NCI-H2029 treated with DMSO at 0.1 percent for 48 hours (cell line): ENCODE measurements around the gene IFRD2.
"Not testable (repeated sequence)": the region's sequence is repeated elsewhere in the genome, so short reads cannot be mapped to it uniquely, and the experiment has no call there.

Source experiments
- DNase-seq: peaks from one replicate; lab custom pipeline; 2025; lab: John Stamatoyannopoulos, UW

IFRD2 gene

GRCh38 chr3:50286322-50287227, 5.7 kb downstream of the IFRD2 start:
- DNase-seq = no peak

GRCh38 chr3:50284121-50284520, 8.1 kb downstream of the IFRD2 start:
- not testable (repeated sequence) for DNase-seq

- no peak for DNase-seq
Measured at GRCh38 chr3:50279255-50280016, 12.8 kb downstream of the IFRD2 start.

- DNase-seq = no peak
Measured at GRCh38 chr3:50278880-50279224, 13.4 kb downstream of the IFRD2 start, which contains the start of gene LSMEM2. TSS of gene LSMEM2 (plus strand) at chr3:50279087. CDS start at chr3:50279114, 27 bp downstream.

GRCh38 chr3:50278123-50278879, 13.9 kb downstream of the IFRD2 start:
- DNase-seq = no peak

- no peak for DNase-seq
Measured at GRCh38 chr3:50276762-50277101, 15.5 kb downstream of the IFRD2 start.

- no peak for DNase-seq
Measured at GRCh38 chr3:50275996-50276761, 16.1 kb downstream of the IFRD2 start.

GRCh38 chr3:50275141-50275995, 16.9 kb downstream of the IFRD2 start:
- no peak for DNase-seq

GRCh38 chr3:50274371-50275104, 17.7 kb downstream of the IFRD2 start:
- peak; percentile 3 for DNase-seq

GRCh38 chr3:50273689-50274065, 18.6 kb downstream of the IFRD2 start:
- DNase-seq = no peak

- peak; percentile 49 for DNase-seq
Measured at GRCh38 chr3:50272911-50273688, 19.1 kb downstream of the IFRD2 start.

GRCh38 chr3:50272538-50272910, 19.7 kb downstream of the IFRD2 start:
- DNase-seq = not testable (repeated sequence)

GRCh38 chr3:50271314-50271936, 20.8 kb downstream of the IFRD2 start:
- DNase-seq = no peak

GRCh38 chr3:50270422-50271224, 21.6 kb downstream of the IFRD2 start:
- no peak for DNase-seq

GRCh38 chr3:50269977-50270413, 22.2 kb downstream of the IFRD2 start:
- no peak for DNase-seq

- DNase-seq = no peak
Measured at GRCh38 chr3:50269460-50269859, 22.8 kb downstream of the IFRD2 start.

- DNase-seq = no peak
Measured at GRCh38 chr3:50268703-50269451, 23.4 kb downstream of the IFRD2 start, which contains the start of gene SEMA3B. TSS of gene SEMA3B (plus strand) at chr3:50269147. CDS start at chr3:50269241, 94 bp downstream.
